HG03097 (cell line): Measurements from ENCODE around the gene MRPS33.
"Not testable (repeated sequence)": the region's sequence is repeated elsewhere in the genome, so short reads cannot be mapped to it uniquely, and the experiment has no call there.

ENCODE experiments used
- ATAC-seq: cut with Tn5 transposase; IDR thresholded peaks from one replicate; pipeline ENCODE4 v1.9.1; 2021; ENCODE audit not compliant: unreplicated experiment, low FRiP score

The MRPS33 gene

DNA sequence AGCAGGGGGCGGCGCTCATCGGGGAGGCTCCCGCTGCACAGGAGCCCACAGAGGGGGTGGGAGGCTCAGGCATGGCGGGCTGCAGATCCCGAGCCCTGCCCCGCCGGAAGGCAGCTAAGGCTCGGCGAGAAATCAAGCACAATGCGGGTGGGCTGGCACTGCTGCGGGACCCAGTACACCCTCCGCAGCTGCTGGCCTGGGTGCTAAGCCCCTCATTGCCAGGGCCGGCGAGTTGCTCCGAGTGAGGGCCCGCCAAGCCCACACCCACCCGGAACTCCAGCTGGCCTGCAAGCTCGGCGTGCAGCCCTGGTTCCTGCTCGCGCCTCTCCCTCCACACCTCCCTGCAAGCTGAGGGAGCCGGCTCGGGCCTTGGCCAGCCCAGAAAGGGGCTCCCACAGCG lies 57.8 kb downstream of the MRPS33 start:
- not testable (repeated sequence) for ATAC-seq
